GM20431 (cell line): ENCODE results near the gene SYT1.

Experiments used
- in situ Hi-C: fragments of 300-500 bp; cut with MseI, MboI; formaldehyde crosslinking; loops from one replicate; pipeline ENCODE4 v1.15.0; 2020; ENCODE audit warnings: low sequenced_read_pairs; ENCODE audit not compliant: unreplicated experiment

Gene SYT1

GRCh38 chr12:79124385-79124784, 259.8 kb downstream of the SYT1 start:
- in situ Hi-C loops = no loop called here

GRCh38 chr12:79125358-79125757, 260.8 kb downstream of the SYT1 start:
- in situ Hi-C loops = no loop called here

GRCh38 chr12:79127271-79127751, 262.7 kb downstream of the SYT1 start:
- in situ Hi-C loops = no loop called here

GRCh38 chr12:79128956-79129355, 264.4 kb downstream of the SYT1 start:
- in situ Hi-C loops = no loop called here

GRCh38 chr12:79138872-79139271, 274.3 kb downstream of the SYT1 start:
- in situ Hi-C loops = no loop called here

GRCh38 chr12:79140711-79141110, 276.1 kb downstream of the SYT1 start:
- in situ Hi-C loops = no loop called here

- in situ Hi-C loops = no loop called here
These were observed 277.2 kb downstream of the SYT1 start for GRCh38 chr12:79141776-79142175.

GRCh38 chr12:79143803-79144202, 279.2 kb downstream of the SYT1 start:
- in situ Hi-C loops = no loop called here

- in situ Hi-C loops = no loop called here
These were observed 287.4 kb downstream of the SYT1 start for GRCh38 chr12:79151956-79152355.

GRCh38 chr12:79155683-79156082, 291.1 kb downstream of the SYT1 start:
- in situ Hi-C loops = no loop called here

GRCh38 chr12:79156846-79157463, 292.4 kb downstream of the SYT1 start:
- in situ Hi-C loops = no loop called here

- in situ Hi-C loops = no loop called here
These were observed 296.8 kb downstream of the SYT1 start for GRCh38 chr12:79161249-79161934.

GRCh38 chr12:79162147-79162772, 297.7 kb downstream of the SYT1 start:
- in situ Hi-C loops = no loop called here

GRCh38 chr12:79162948-79163347, 298.4 kb downstream of the SYT1 start:
- in situ Hi-C loops = no loop called here

- in situ Hi-C loops = no loop called here
These were observed 300.3 kb downstream of the SYT1 start for GRCh38 chr12:79164890-79165289.

GRCh38 chr12:79168687-79169086, 304.1 kb downstream of the SYT1 start:
- in situ Hi-C loops = no loop called here

- in situ Hi-C loops = no loop called here
These were observed 310.1 kb downstream of the SYT1 start for GRCh38 chr12:79174626-79175025.

- in situ Hi-C loops = no loop called here
These were observed 318.4 kb downstream of the SYT1 start for GRCh38 chr12:79183003-79183402.

GRCh38 chr12:79183926-79184325, 319.4 kb downstream of the SYT1 start:
- in situ Hi-C loops = no loop called here

- in situ Hi-C loops = no loop called here
These were observed 321.9 kb downstream of the SYT1 start for GRCh38 chr12:79186506-79186905.

GRCh38 chr12:79187032-79187431, 322.5 kb downstream of the SYT1 start:
- in situ Hi-C loops = no loop called here
